HepG2 (cell line): ENCODE measurements around the gene PXDC1. TPM values are rescaled to one million over a fixed set of nuclear protein-coding genes. Genes with fewer than 3 reads are reported as not detected.

Experiments
- ATAC-seq: fragments of 200-7000 bp; cut with Tn5 transposase; 3 replicates; pipeline ENCODE4 v1.9.1; 2020; ENCODE audit warnings: mild to moderate bottlenecking, moderate library complexity
- BruUV-seq: library from RNA; stranded (reverse); fragments of 400-500 nt; replicated peaks from 2 replicates; lab custom pipeline; 2021; lab: Mats Ljungman, UMichigan
- CTCF ChIA-PET: fragments of 300-600 bp; formaldehyde crosslinking; extraction: SDS; loops from one replicate; lab custom pipeline; 2021; ENCODE audit warnings: low total read pairs, inconsistent platforms, low intra/inter-chr PET ratio; lab: Yijun Ruan, JAX
- POLR2A ChIA-PET: fragments of 350-600 bp; sonication (Branson Sonifier 250); formaldehyde crosslinking; loops from one replicate; lab custom pipeline; 2020; ENCODE audit warnings: antibody characterized with exemption, inconsistent platforms; lab: Yijun Ruan, JAX
- DNase-seq: peaks from one replicate; pipeline ENCODE4 v3.0.0-alpha.2; 2015; ENCODE audit warnings: low spot score
- FAIRE-seq: peaks from 3 replicates; lab custom pipeline; 2011; peaks lifted over from hg19 to GRCh38; lab: Jason Lieb, UNC
- H2AFZ ChIP-seq: one replicate; pipeline ENCODE4 v1.6.1; 2011; ENCODE audit warnings: low read length, inconsistent platforms
- H3K27ac ChIP-seq: fragments of 300-600 bp; 3 replicates; pipeline ENCODE4 v1.8.0; 2011; ENCODE audit warnings: mixed run types, mild to moderate bottlenecking, mixed read lengths, low read length, inconsistent platforms; ENCODE audit not compliant: insufficient read depth; ENCODE audit errors: extremely low read length
- H3K27me3 ChIP-seq, 2 experiments: fragments of 200-600 bp in 1 of 2; 2 replicates in 1 of 2; 3 replicates in 1 of 2; pipeline versions ENCODE4 v1.6.0 to v1.8.0; 2011; ENCODE audit warnings: low read length in 2 of 2, mild to moderate bottlenecking in 2 of 2, moderate library complexity in 2 of 2, inconsistent platforms in 1 of 2; ENCODE audit not compliant: insufficient read depth in 2 of 2, control insufficient read depth in 1 of 2
- H3K36me3 ChIP-seq, 2 experiments: fragments of 200-600 bp in 1 of 2; replicated peaks in 1 of 2; 2 replicates in 1 of 2; 3 replicates in 1 of 2; pipeline versions ENCODE4 v1.5.1 to v1.8.0; 2011; ENCODE audit warnings: low read length in 2 of 2, inconsistent platforms in 1 of 2; ENCODE audit not compliant: insufficient read depth in 2 of 2, control insufficient read depth in 1 of 2
- H3K4me1 ChIP-seq: 2 replicates; pipeline ENCODE4 v1.5.1; 2012; ENCODE audit warnings: low read length, inconsistent platforms; ENCODE audit not compliant: insufficient read depth
- H3K4me2 ChIP-seq: 2 replicates; pipeline ENCODE4 v1.6.0; 2011; ENCODE audit warnings: low read depth, low read length, inconsistent platforms
- H3K4me3 ChIP-seq, 3 experiments: fragments of 200-600 bp in 1 of 3; sonication (generic), shearing (Covaris generic) in 1 of 3; replicated peaks in 1 of 3; 2 replicates each; pipeline ENCODE4 v1.5.1; 2011 to 2016; ENCODE audit warnings: low read length in 3 of 3, inconsistent platforms in 2 of 3, low read depth in 2 of 3, mild to moderate bottlenecking in 2 of 3, control low read depth in 1 of 3, mixed read lengths in 1 of 3; ENCODE audit not compliant: insufficient read depth in 1 of 3
- H3K79me2 ChIP-seq: one replicate; pipeline ENCODE4 v1.6.1; 2011; ENCODE audit warnings: low read length, inconsistent platforms; ENCODE audit not compliant: insufficient read depth
- H3K9ac ChIP-seq: 2 replicates; pipeline ENCODE4 v1.6.0; 2011; ENCODE audit warnings: mild to moderate bottlenecking, low read depth, low read length, inconsistent platforms; ENCODE audit not compliant: insufficient read depth
- H3K9me3 ChIP-seq: 2 replicates; pipeline ENCODE4 v1.5.1; 2012; ENCODE audit warnings: mild to moderate bottlenecking, low read length
- H4K20me1 ChIP-seq: 2 replicates; pipeline ENCODE4 v1.6.0; 2011; ENCODE audit warnings: inconsistent platforms, mild to moderate bottlenecking, low read length, moderate library complexity; ENCODE audit not compliant: insufficient read depth
- CBX2 ChIP-seq, 2 experiments: fragments of 200-600 bp in 1 of 2; sonication (generic); formaldehyde crosslinking in 1 of 2; IDR thresholded peaks; 2 replicates each; pipeline versions ENCODE4 v1.7.0 to v1.8.1; 2018 to 2022; ENCODE audit warnings: low read depth in 2 of 2, low read length in 1 of 2, mild to moderate bottlenecking in 1 of 2, missing genetic modification reagents in 1 of 2
- GABPA ChIP-seq, 2 experiments: IDR thresholded peaks; 2 replicates each; pipeline ENCODE4 v1.6.1; 2011 to 2016; ENCODE audit warnings: low read depth in 2 of 2, low read length in 1 of 2, missing biosample characterization in 1 of 2, missing genetic modification characterization in 1 of 2
- HMG20A ChIP-seq: IDR thresholded peaks from 2 replicates; pipeline ENCODE4 v1.6.1; 2016; ENCODE audit warnings: borderline replicate concordance
- HNF4G ChIP-seq, 2 experiments: sonication (generic) in 1 of 2; formaldehyde crosslinking in 1 of 2; IDR thresholded peaks; 2 replicates each; pipeline versions ENCODE4 v1.4.0 to v1.6.1; 2011 to 2020; ENCODE audit warnings: borderline replicate concordance in 2 of 2, low read depth in 2 of 2, mild to moderate bottlenecking in 2 of 2, low read length in 1 of 2, missing genetic modification reagents in 1 of 2, moderate library complexity in 1 of 2
- MAF1 ChIP-seq: sonication (generic); formaldehyde crosslinking; IDR thresholded peaks from 2 replicates; pipeline ENCODE4 v1.5.0; 2020; ENCODE audit warnings: missing genetic modification reagents, borderline replicate concordance
- MEIS2 ChIP-seq: sonication (generic); formaldehyde crosslinking; IDR thresholded peaks from 2 replicates; pipeline ENCODE4 v1.9.0; 2021; ENCODE audit warnings: mild to moderate bottlenecking, missing genetic modification reagents
- MTF2 ChIP-seq: sonication (generic); formaldehyde crosslinking; IDR thresholded peaks from 2 replicates; pipeline ENCODE4 v1.5.0; 2020; ENCODE audit warnings: missing genetic modification reagents, borderline replicate concordance
- SP5 ChIP-seq: IDR thresholded peaks from 2 replicates; pipeline ENCODE4 v1.6.1; 2016; ENCODE audit warnings: low read depth, borderline replicate concordance
- ZNF484 ChIP-seq: sonication (generic); formaldehyde crosslinking; IDR thresholded peaks from 2 replicates; pipeline ENCODE4 v1.5.1; 2020; ENCODE audit warnings: mild to moderate bottlenecking, low read depth, missing genetic modification reagents, borderline replicate concordance
- WGBS: methylation state at CpG from one replicate; pipeline ENCODE4 v1.1.6; 2017; ENCODE audit warnings: low lambda C conversion rate; 5-methylcytosine and 5-hydroxymethylcytosine counted together
- in situ Hi-C: cut with HindIII; loops from 2 replicates; pipeline ENCODE4 v1.10.0; 2017; ENCODE audit warnings: low pct_unique_long_range_greater_than_20kb; ENCODE audit not compliant: extremely low pct_ligation_motif_present
- intact Hi-C: fragments of 100-400 bp; cut with micrococcal nuclease; formaldehyde crosslinking; loops from one replicate; pipeline ENCODE4 v1.10.0; 2022; ENCODE audit not compliant: unreplicated experiment
- polyA plus RNA-seq, 8 experiments: library from polyadenylated mRNA; depleted of rRNA in 3 of 8; stranded (reverse) in 7 of 8; unstranded in 1 of 8; fragments of >200 nt; fragmentation: Illumina TruSeq in 4 of 8; extraction: Trizol in 4 of 8; gene quantifications; 2 replicates each; pipeline versions ENCODE4 v1.2.1 to v1.2.3, GENCODE V29; 2011 to 2016; ENCODE audit warnings: low read depth in 4 of 8, missing spikeins in 1 of 8, mixed read lengths in 1 of 8; ENCODE audit not compliant: insufficient read depth in 1 of 8
- total RNA-seq, 5 experiments: library from RNA; depleted of rRNA; stranded (reverse); fragments of >200 nt; fragmentation: Illumina TruSeq; extraction: Trizol; gene quantifications; 2 replicates each; pipeline ENCODE4 v1.2.3, GENCODE V29; 2016; ENCODE audit warnings: low read depth in 1 of 5
- TF ChIP-seq, protein P1 (sequence below): sonication (generic); formaldehyde crosslinking; conservative IDR thresholded peaks from 2 replicates; pipeline ENCODE4 v1.4.0; 2020; ENCODE audit warnings: missing genetic modification reagents
- TF ChIP-seq, protein P2 (sequence below): sonication (generic); formaldehyde crosslinking; IDR thresholded peaks from 2 replicates; pipeline ENCODE4 v1.4.0; 2020; ENCODE audit warnings: missing genetic modification reagents
- TF ChIP-seq, protein P3 (sequence below): sonication (generic); formaldehyde crosslinking; conservative IDR thresholded peaks from 2 replicates; pipeline ENCODE4 v1.4.0; 2020; ENCODE audit warnings: mild to moderate bottlenecking, missing genetic modification reagents, moderate library complexity

PXDC1 gene
- total and polyA plus RNA-seq, 2 of the 13 experiments (the other 11 are each of a cell fraction or from before 2014, with no cell fraction given), result 32.4 to 34.7 TPM

DNA sequence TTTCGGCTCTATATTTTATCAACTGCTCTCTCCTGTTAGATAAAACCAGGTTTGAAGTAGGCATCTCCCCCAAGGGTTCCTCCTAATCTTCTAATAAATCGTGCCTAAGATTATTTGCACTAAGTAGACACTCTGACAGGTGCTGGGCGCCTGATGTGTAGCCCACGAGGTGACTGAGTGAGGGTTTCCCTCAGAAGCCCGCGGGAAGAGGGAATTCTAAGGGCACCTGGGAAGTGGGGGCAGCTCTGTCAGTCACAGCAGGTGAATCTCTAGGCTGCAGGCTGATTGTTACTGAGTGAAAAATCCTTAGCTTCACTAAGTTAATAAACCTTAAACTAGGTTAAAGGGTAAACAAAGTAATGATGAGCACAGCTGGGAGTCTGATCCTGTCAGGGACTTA is 68.2 kb downstream of the PXDC1 start (continued):
- no peak for TF ChIP-seq HMG20A (CRISPR knock-in tag)
- no peak for TF ChIP-seq CBX2 (IDR thresholded peaks at IDR 0.05; ENCODE audit: low read depth, low read length)
- no peak for TF ChIP-seq CBX2 (CRISPR knock-in tag; IDR thresholded peaks at IDR 0.05; ENCODE audit: low read depth)

DNA sequence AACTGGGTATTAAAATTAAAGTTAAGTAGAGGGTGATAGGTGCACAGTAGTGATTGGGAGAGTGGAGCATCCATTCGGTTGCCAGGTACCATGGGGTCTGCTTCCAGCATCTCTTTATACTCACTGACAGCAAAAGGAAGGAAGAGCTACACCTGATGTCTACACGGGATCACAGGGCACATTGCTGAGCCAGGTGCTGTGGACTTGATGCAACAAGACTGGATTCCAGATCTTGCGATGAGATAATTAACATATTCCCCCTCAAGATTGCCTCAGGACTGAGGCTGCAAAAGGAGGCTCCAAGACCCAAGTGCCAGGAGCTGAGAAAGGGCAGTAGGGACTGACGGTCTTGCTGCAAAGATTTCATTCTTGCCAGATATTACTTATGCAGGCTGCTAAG is 72.6 kb downstream of the PXDC1 start:
- Histone ChIP-seq H3K9ac (no peak overlapping the region), H3K4me3 (no peak overlapping the region), H3K4me1 (no peaks in the 10 kb centered on the region), H3K36me3 (no peaks in the 10 kb centered on the region), H3K27ac (no peak overlapping the region), H3K79me2 (no peaks in the 10 kb centered on the region), H3K9me3 (peaks cover 11% of the 10 kb centered on the region; the same call in 1 of the 2 replicates), H3K27me3 (peaks cover 2 to 3% of the 10 kb centered on the region in 2 experiments; a peak in 2 of 5 replicates), H4K20me1 (no peaks in the 10 kb centered on the region), H3K4me2 (no peak overlapping the region), H2AFZ (no peak overlapping the region)
- DNase-seq (no peak), ATAC-seq (no peak), FAIRE-seq (no peak)
- WGBS, result 15% methylated on average over 4 of the region's 4 CpGs
- intact Hi-C loops (no loop called here), in situ Hi-C loops (no loop called here)
- TF ChIP-seq, protein P1, sequence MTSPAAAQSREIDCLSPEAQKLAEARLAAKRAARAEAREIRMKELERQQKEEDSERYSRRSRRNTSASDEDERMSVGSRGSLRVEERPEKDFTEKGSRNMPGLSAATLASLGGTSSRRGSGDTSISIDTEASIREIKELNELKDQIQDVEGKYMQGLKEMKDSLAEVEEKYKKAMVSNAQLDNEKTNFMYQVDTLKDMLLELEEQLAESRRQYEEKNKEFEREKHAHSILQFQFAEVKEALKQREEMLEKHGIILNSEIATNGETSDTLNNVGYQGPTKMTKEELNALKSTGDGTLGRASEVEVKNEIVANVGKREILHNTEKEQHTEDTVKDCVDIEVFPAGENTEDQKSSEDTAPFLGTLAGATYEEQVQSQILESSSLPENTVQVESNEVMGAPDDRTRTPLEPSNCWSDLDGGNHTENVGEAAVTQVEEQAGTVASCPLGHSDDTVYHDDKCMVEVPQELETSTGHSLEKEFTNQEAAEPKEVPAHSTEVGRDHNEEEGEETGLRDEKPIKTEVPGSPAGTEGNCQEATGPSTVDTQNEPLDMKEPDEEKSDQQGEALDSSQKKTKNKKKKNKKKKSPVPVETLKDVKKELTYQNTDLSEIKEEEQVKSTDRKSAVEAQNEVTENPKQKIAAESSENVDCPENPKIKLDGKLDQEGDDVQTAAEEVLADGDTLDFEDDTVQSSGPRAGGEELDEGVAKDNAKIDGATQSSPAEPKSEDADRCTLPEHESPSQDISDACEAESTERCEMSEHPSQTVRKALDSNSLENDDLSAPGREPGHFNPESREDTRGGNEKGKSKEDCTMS (CRISPR knock-in tag), result no peak
- TF ChIP-seq, protein P2, sequence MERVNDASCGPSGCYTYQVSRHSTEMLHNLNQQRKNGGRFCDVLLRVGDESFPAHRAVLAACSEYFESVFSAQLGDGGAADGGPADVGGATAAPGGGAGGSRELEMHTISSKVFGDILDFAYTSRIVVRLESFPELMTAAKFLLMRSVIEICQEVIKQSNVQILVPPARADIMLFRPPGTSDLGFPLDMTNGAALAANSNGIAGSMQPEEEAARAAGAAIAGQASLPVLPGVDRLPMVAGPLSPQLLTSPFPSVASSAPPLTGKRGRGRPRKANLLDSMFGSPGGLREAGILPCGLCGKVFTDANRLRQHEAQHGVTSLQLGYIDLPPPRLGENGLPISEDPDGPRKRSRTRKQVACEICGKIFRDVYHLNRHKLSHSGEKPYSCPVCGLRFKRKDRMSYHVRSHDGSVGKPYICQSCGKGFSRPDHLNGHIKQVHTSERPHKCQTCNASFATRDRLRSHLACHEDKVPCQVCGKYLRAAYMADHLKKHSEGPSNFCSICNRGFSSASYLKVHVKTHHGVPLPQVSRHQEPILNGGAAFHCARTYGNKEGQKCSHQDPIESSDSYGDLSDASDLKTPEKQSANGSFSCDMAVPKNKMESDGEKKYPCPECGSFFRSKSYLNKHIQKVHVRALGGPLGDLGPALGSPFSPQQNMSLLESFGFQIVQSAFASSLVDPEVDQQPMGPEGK (CRISPR knock-in tag), result no peak
- TF ChIP-seq, protein P3, sequence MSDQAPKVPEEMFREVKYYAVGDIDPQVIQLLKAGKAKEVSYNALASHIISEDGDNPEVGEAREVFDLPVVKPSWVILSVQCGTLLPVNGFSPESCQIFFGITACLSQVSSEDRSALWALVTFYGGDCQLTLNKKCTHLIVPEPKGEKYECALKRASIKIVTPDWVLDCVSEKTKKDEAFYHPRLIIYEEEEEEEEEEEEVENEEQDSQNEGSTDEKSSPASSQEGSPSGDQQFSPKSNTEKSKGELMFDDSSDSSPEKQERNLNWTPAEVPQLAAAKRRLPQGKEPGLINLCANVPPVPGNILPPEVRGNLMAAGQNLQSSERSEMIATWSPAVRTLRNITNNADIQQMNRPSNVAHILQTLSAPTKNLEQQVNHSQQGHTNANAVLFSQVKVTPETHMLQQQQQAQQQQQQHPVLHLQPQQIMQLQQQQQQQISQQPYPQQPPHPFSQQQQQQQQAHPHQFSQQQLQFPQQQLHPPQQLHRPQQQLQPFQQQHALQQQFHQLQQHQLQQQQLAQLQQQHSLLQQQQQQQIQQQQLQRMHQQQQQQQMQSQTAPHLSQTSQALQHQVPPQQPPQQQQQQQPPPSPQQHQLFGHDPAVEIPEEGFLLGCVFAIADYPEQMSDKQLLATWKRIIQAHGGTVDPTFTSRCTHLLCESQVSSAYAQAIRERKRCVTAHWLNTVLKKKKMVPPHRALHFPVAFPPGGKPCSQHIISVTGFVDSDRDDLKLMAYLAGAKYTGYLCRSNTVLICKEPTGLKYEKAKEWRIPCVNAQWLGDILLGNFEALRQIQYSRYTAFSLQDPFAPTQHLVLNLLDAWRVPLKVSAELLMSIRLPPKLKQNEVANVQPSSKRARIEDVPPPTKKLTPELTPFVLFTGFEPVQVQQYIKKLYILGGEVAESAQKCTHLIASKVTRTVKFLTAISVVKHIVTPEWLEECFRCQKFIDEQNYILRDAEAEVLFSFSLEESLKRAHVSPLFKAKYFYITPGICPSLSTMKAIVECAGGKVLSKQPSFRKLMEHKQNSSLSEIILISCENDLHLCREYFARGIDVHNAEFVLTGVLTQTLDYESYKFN, result no peak
- no peak for TF ChIP-seq HNF4G (IDR thresholded peaks at IDR 0.05; ENCODE audit: borderline replicate concordance, low read depth, low read length)
- TF ChIP-seq HNF4G (CRISPR knock-in tag; IDR thresholded peaks at IDR 0.05; ENCODE audit: borderline replicate concordance, low read depth), result no peak
- TF ChIP-seq MAF1 (CRISPR knock-in tag), result no peak
- TF ChIP-seq ZNF484 (CRISPR knock-in tag), result no peak
- no peak for TF ChIP-seq GABPA (IDR thresholded peaks at IDR 0.05; ENCODE audit: low read depth, low read length)
- TF ChIP-seq GABPA (CRISPR knock-in tag; IDR thresholded peaks at IDR 0.05; ENCODE audit: low read depth), result no peak
- no peak for TF ChIP-seq MTF2 (CRISPR knock-in tag)
- TF ChIP-seq MEIS2, result no peak
- no peak for TF ChIP-seq SP5 (CRISPR knock-in tag)
- POLR2A ChIA-PET, result no interaction called here
- BruUV-seq, result no TSS peak
- CTCF ChIA-PET, result no interaction called here
